Measurements from ENCODE around the gene PHKA1. TPM values are rescaled to one million over a fixed set of nuclear protein-coding genes. Genes with fewer than 3 reads are reported as not detected.

Gene PHKA1
- total and polyA plus RNA-seq, 4 donors = 1.1 to 4.0 (median 3.2) TPM

- Histone ChIP-seq H3K4me3 (no peak overlapping the region), H3K9me3 (ENCODE audit: control insufficient read depth in 4 of 4, insufficient read depth in 3 of 4, low read length in 3 of 4) (no peaks in the 10 kb centered on the region), H3K9ac (ENCODE audit: insufficient read depth in 1 of 2, low read length in 2 of 2) (no peak overlapping the region), H3K27me3 (ENCODE audit: control insufficient read depth in 3 of 3, insufficient read depth in 3 of 3, low read length in 2 of 3) (peaks cover 0 to 8% (median 8%) of the 10 kb centered on the region in 3 donors), H3K27ac (ENCODE audit: low read depth in 1 of 2, low read length in 1 of 2) (peak overlapping the region in 1 of 2 donors; percentile 91), H3K4me1 (ENCODE audit: control insufficient read depth in 5 of 5, insufficient read depth in 5 of 5, low read length in 5 of 5) (peaks cover 0 to 2% (median 0%) of the 10 kb centered on the region in 5 donors), H3K36me3 (ENCODE audit: control insufficient read depth in 4 of 4, insufficient read depth in 4 of 4, low read length in 4 of 4) (peaks cover 0 to 5% (median under 1%) of the 10 kb centered on the region in 4 donors)
- DNase-seq (no peak), ATAC-seq (ENCODE audit: insufficient read depth, low FRiP score) (no peak)
- no peak for TF ChIP-seq CTCF (IDR thresholded peaks at IDR 0.05; ENCODE audit: control extremely low read depth, extremely low read depth)
- 1 to 22% methylated on average over 7 of the region's 7 CpGs for WGBS, 2 donors
Measured at GRCh38 chrX:72573158-72573511, 141.0 kb downstream of the PHKA1 start.

DNA sequence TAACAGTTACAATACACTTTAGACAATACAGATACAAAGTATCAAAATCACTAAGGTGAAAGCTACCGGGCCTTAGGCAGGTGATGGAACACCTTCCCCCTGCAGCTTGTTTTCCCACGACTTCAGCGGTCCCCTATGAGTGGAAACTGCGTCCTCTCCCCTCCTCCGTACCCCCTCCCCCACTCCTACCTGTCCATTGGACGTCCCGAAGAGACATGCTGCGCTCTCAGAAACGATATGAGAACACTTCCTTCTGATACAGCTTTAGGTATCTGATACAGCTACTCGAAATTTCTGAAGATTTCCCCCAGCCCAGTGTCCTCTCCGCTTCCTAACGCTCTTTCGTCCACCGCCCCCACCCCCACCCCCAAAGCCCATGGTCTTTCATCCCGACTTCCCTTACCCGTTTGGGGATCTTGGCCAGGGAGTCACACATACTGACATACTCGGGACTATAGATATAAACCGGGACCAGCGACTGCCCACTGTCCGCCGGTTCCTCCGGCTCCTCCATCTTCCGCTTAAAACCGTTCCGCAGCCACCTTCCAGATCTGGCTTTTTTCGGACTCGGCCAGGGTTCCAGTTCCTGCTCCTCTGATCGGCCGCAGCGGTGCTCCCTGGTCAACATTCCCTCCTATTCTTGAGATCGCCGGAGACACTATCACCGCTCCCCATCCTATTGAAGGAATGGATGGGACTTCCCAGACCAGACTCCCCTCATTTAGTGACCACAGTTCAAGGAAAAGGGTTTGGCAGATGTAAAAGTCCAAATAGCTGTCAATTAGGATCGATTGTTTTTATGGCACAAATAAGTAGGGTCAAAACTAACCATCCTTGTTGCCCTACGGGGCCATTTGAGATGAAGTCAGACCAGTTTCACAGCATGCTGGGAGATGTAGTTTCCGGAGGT, 141.6 kb downstream of the PHKA1 start, which contains the start of gene HDAC8:
TSS of gene HDAC8 (minus strand) at position 596 of the 910 bp plus-strand sequence. CDS start at position 514, 82 bp downstream.
- WGBS, 2 donors = 0 to 31% methylated on average over 31 to 36 of the region's 36 CpGs
- ATAC-seq (ENCODE audit: insufficient read depth, low FRiP score) = peak; percentile 76
- TF ChIP-seq CTCF (IDR thresholded peaks at IDR 0.05; ENCODE audit: control extremely low read depth, extremely low read depth) = no peak

GRCh38 chrX:72569786-72570185, 144.3 kb downstream of the PHKA1 start:
- ATAC-seq (ENCODE audit: insufficient read depth, low FRiP score) (no peak), DNase-seq (no peak)
- Histone ChIP-seq H3K4me1 (ENCODE audit: control insufficient read depth in 5 of 5, insufficient read depth in 5 of 5, low read length in 5 of 5) (peaks cover 0 to 2% (median 0%) of the 10 kb centered on the region in 5 donors), H3K9me3 (ENCODE audit: control insufficient read depth in 4 of 4, insufficient read depth in 3 of 4, low read length in 3 of 4) (no peaks in the 10 kb centered on the region), H3K36me3 (ENCODE audit: control insufficient read depth in 4 of 4, insufficient read depth in 4 of 4, low read length in 4 of 4) (peaks cover 0 to 6% (median 4%) of the 10 kb centered on the region in 4 donors), H3K27me3 (ENCODE audit: control insufficient read depth in 3 of 3, insufficient read depth in 3 of 3, low read length in 2 of 3) (peaks cover 0 to 5% (median 0%) of the 10 kb centered on the region in 3 donors), H3K9ac (ENCODE audit: insufficient read depth in 1 of 2, low read length in 2 of 2) (no peak overlapping the region), H3K27ac (ENCODE audit: low read depth in 1 of 2, low read length in 1 of 2) (no peak overlapping the region), H3K4me3 (no peak overlapping the region)
- no peak for TF ChIP-seq CTCF (IDR thresholded peaks at IDR 0.05; ENCODE audit: control extremely low read depth, extremely low read depth)
- 74 to 79% methylated on average over 2 of the region's 2 CpGs for WGBS, 2 donors

More for the DNA sequence above, 141.6 kb downstream of the PHKA1 start, which contains the start of gene HDAC8:
- H3K27ac ChIP-seq (ENCODE audit: low read depth in 1 of 2, low read length in 1 of 2) = peak within 1 kb of the TSS; percentile 11 to 91
- H3K36me3 ChIP-seq (ENCODE audit: control insufficient read depth in 4 of 4, insufficient read depth in 4 of 4, low read length in 4 of 4) = peaks cover 0 to 6% (median 1%) of the 10 kb centered on the region in 4 donors
- peak within 1 kb of the TSS; percentile 68 for H3K4me3 ChIP-seq
- no peaks in the 10 kb centered on the region for H3K9me3 ChIP-seq (ENCODE audit: control insufficient read depth in 4 of 4, insufficient read depth in 3 of 4, low read length in 3 of 4)
- peaks cover 0 to 11% (median 8%) of the 10 kb centered on the region in 3 donors for H3K27me3 ChIP-seq (ENCODE audit: control insufficient read depth in 3 of 3, insufficient read depth in 3 of 3, low read length in 2 of 3)
- peak within 1 kb of the TSS; percentile 56 to 84 for H3K9ac ChIP-seq (ENCODE audit: insufficient read depth in 1 of 2, low read length in 2 of 2)
- peak; percentile 73 to 94 (median 92) for DNase-seq
- peaks cover 0 to 2% (median 0%) of the 10 kb centered on the region in 5 donors for H3K4me1 ChIP-seq (ENCODE audit: control insufficient read depth in 5 of 5, insufficient read depth in 5 of 5, low read length in 5 of 5)

All from lung (tissue), 12 donors.